RPMI7951 (cell line): Measurements from ENCODE around the gene MYOF. TPM values are rescaled to one million over a fixed set of nuclear protein-coding genes. Genes with fewer than 3 reads are reported as not detected.
"Not testable (repeated sequence)": the region's sequence is repeated elsewhere in the genome, so short reads cannot be mapped to it uniquely, and the experiment has no call there.

Source experiments
- DNase-seq: peaks from one replicate; pipeline ENCODE4 v3.0.0-alpha.2; 2012; ENCODE audit warnings: low read depth
- total RNA-seq: library from RNA; depleted of rRNA; stranded (reverse); fragments of >200 nt; shearing (Covaris generic); gene quantifications from 2 replicates; pipeline ENCODE4 v1.2.3, GENCODE V29; 2014

Gene MYOF
- total RNA-seq, 1 experiment from 2014 or later, result 57.1 TPM

DNA sequence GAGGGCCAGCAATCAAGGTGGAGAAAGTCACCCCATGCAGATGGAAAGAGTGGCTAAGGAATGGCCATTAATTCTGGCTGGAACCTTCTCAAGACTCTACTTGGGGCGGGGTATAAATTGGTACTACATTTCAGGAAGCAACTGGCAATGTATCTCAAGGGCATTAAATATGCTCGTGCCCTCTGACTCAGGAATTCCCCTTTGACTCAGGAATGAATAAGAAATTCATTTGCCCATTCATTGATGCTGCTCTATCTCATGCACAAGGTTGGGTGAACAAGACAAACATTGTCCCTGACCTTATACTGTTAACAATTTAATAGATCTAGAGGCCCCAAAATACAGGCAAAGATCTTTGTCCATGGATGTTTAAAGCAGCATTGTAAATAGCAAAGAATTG, 188.1 kb downstream of the MYOF start:
- DNase-seq, result peak; percentile 44

DNA sequence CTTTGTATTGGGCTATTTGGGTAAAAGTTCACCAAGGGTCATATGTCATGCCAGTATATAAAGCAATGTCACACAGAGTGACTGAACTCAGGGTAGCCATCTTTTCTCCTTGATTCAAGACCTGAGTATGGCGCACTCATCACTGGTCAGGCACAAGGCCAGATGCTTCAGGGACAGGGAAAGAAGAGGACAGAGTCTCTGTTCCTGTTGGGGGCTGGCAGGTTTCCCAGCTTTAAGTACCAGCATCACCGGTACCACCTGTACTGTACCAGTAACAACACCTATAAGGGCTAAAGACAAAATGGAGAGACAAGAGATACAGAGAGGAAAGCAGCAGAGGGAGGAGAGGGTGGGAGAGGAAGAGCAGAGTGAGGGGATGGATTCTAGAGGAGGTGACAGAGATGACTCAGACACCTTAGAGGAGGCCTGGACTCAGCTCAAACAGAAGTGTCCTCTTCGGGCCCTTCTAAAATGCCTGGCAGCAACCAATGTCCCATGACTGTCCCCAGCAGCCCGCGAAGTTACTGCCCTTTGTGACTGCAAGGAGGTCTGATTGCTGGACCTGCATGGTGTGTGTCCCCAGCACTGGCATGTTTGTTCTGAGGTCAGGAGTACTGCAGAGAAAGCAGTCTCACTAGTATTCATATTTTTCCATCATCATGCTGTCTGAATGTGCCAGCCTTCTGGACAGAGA, 191.3 kb downstream of the MYOF start:
- DNase-seq, result no peak

DNA sequence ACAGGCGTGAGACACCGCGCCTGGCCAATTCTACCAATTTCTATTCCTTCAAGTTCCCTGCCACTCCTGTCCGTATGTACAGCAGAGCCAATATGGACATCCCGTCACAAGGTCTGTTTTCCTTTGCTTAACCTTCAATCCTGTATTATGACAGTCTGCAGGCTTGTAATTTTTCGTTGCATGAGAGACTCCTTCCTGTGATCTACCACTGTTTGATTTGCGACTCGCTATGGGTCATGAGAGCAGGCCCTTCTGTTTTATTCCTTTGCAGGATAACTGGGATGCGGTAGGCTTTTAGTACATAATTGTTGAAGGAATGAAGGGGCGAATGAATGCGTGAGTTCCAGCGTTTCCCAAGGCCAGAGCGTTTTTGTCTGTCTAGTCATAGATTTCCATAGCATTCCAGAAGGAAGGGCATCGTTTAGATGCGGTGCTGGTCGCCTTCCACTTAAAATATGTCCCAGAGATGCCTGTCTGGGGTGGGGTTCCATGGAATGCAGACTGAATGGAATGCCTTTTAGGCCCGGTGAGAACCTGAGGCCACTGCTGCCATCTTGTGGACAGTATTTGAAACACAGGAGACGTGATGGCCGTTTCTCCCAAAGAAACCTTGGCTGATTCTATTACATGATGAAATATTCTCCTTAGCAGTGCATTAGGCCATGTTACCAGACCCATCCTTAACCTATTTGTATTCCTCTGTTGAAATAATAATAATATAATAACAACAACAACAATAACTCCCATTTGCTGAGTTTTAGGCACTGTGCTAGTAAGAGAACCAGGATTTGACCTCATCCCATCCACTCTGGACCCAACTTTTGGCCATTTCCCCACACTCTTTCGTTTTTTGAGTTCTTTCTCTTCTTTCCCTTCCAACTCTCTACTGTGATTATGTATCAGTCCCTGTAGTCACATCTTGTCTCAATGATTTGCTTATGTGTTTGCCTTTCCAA, 193.2 kb downstream of the MYOF start:
- DNase-seq, result peak; percentile 83

DNA sequence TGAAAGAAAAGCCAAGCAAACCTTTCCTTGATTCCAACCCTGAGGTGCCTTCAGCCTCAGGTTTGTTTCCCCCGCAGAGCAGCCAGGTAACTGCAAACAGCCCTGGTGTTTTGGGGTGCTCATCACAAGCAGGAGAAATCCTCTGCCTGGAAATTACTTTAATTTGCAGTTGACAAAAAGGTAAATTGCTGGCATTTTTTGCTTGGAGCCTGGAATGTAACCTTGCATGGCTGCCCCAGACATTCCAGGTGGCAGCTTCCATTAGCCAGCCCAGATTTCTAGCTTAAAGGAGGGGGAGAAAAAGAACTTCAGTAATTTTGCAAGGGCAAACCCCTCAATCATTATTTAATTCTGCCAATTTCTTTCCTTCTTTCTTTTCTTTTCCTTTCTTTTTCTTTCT, 194.4 kb downstream of the MYOF start:
- DNase-seq, result no peak

DNA sequence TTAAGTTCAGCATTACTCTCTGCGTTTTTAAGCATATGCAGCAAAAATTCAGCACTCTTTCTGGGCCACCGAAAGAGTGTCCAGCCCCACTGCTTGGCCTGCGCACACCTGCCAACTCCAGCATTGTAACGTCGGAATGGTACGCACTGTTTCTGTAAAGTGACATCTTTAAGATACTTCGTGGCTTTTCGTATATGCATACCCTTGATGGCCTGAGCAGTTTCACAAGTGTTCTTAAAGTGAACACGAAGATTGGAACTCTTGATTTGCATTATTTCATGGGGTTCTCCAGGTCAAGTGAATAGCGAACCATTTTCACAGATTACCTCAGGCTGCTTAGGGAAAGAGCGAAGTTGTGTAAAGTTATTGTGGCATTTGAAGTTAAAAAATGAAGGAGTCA, 197.9 kb downstream of the MYOF start:
- not testable (repeated sequence) for DNase-seq

DNA sequence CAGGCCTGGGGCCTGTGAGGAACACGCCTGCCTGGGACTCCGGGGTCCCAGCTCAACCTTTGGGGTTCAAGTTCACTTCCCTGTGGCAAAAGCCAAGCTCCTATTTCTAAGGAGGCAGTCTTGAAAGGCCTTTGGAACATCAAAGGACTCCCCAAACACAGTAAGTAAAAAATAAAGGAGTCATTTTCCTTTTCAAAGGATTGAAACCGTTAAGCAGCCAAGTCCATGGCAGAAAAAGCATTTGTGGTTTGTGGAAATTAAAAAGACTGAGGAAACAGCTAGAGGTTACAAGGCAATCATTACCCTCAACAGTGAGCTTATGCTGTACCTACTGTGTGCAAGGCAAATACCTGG, 200.8 kb downstream of the MYOF start:
- no peak for DNase-seq

DNA sequence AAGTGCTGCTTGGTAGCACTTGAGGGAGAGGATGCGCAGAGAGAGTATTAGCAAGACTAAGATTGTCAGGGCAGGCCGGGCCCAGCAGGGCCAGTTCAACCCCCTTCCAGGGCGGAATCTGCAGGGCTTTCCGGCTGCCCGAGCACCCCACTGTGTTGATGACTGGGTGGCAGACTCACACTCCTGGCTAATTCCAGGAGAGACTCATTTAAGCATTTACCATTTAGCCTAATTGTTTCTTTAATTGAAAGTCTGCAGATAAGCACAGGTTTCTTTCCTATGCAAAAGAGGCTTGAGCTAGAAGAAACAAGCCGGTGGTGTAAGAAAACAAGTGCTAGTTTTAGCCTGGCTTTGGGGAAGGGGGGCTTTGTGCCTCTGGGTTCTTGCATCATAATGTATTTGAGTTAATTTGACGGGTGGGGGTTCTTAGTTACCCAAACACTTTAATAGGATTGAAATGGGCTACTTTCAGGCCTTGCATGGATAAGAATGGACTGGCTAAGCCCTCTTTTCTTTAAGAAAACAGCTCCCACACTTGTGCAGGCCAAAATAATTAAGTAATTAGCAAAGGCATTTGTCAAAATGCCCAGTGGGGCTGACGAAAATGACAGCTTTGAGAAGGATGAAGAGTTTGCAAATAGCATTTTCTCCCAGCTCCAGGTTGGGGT, 201.3 kb downstream of the MYOF start:
- DNase-seq, result no peak

DNA sequence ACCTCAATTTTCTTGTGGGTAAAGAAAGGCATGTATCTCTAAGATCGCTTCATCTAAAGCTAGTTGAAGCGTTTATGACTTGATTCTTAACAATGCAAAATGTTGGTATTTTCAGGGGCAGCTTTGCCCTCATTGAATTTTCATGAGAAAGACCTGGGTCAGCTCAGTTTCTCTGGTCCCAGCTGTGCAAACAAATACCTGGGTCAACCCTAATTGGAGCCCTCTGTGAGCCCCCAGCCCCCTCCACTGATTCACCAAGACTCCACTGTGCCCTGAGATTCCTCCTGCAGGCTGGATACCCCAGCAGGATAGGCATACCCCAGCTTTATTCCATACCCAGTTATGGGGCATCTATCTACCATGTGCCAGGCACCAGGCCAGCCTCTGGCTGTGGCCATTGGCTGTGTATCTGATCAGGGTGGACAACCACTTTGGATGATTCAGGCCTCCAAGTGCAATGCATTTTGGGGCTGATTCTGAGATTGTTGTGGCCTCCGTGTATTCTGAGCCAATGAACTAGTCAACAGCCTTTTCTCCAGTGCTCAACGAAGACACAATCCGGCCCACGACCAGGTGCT, 201.9 kb downstream of the MYOF start:
- no peak for DNase-seq

DNA sequence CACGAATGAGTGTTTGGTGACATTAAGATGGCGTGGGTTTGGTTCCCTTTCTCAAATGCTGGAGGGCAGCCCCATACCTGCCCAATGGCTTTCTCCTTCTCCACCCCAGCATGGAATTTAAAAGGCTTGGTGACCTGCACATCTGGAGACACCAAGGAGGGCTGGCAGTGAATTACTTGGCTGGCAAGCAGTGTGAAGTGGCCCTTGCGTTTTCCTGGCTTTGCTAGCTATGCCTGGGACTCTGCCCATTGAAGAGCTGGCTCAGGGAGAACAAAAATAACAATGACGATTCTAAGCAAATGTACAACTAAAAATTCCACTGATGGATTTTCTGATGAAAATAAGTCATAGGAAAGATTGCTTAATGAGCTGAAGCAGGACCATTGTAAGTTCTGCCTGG, 204.8 kb downstream of the MYOF start:
- DNase-seq, result no peak

DNA sequence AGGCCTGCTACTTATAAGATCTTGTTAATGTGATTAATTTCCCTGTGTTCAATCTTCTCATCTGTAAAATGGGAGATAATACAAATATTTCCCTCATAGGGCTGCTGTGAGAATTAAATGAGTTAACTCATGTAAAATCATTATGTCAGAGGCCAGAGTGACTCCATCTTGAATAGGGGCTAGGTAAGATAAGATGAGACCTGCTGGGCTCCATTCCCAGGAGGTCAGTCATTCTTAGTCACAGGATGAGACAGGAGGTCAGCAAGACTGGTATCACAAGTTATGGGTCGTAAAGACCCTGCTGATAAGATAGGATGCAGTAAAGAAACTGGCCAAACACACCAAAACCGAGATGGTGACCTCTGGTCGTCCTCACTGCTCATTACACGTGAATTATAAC, 207.7 kb downstream of the MYOF start:
- no peak for DNase-seq

DNA sequence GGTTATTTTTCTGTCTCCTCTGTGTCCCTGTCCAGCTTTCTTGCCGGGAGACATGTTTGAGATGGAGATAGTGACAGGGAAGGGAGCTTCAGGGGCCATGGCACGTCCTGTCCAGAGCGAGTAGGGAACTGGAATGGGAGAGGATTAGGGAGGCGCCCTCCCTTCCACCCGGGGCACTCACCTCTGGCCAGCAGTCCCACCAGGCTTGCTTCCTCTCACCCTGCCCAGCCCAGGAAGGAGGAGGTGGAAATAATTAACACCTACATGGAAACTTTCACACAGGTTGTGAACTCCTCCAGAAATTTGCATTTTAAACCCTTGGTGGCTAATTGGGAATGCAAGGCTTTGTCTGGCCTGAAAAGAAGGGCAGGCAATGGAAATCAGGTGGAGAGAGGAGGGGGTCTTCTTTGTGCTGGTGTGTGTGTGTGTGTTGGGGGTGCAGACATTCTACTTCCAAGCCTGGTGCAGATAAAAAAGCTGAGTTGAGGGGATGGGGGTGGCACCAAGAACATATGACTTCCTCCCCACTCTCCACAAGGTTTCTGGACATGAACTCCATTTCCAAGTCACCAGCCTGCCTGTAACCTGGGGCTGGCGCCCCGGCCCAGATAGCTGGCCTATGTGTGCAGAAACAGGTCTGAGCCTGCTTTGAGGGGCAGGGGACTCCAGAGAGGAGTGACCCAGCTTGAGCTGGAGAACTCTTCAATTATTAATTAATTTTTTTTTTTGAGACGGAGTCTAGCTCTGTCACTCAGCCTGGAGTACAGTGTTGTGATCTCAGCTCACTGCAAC, 209.1 kb downstream of the MYOF start:
- no peak for DNase-seq

DNA sequence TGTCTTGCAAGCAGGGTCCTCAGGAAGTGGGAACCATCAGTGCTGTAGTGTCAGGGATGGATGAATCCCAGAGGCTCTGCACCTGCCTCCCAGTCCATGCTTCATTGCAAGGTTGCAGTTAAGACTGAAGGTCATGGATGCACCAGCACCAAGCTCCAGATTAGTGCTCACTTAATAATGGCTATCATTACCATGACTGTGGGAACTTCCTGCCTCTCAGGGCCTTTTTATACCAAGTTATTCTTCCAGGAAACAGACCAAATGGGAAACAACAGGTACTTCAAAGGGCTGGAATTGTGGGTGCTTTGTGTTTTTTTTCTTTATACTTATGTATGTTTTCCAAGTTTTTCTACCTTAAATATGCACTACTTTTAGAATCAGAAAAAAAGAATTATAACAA, 210.8 kb downstream of the MYOF start:
- DNase-seq, result no peak

DNA sequence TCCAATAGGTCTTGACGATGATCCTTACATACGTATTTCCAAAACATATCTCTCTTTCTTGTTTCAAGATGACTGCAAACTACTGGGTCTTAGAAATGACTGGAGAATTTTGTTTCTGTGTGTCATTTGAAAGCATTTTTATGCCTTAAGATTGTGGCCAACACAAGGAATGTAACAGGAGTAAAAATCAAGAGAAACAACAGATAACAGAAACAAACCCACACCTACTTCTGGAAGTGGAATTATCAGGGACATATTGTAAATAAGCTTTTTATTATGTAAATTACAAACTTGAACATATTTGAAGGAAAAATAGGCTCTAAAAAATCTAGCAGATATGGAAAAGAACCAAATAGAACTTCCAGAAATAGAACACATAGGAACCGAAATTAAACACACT, 212.9 kb downstream of the MYOF start:
- DNase-seq, result no peak

DNA sequence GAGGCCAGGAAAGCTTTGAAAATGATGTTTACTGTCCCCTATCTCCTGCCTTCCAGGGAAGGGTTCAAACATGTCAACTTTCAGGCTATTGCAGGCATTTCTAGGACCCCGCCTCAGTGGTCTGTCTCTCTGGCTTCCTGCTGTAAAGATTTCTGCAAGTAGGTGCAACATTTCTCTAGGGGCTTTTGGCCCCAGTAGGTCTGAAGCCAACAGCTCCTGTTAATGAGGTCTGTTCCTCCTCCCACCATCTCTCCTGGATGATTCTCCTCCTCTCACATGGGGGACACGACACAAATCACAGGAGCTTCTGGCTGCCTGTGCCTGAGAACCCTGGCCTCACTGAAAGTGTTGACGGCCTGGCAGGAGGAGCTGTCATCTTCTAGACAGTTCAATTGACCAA, 214.1 kb downstream of the MYOF start:
- no peak for DNase-seq

DNA sequence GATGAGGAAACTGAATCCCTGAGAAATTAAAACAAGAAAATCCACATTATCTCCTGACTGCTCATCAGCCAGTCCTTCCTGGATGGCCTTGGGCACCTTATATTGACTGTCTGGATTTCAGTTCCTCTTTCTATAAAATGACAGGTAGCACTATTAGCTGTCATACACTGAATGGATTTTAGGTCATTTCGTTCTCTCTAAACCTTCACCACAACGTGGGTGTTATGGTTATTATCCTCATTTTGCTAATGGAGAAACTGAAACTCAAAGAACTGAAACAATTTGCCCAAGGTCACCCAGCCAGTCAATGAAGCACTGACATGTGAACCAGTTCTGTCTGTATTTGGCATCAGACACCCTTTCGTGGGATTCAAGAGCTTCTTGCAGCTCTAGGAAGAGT, 214.6 kb downstream of the MYOF start:
- DNase-seq, result no peak

DNA sequence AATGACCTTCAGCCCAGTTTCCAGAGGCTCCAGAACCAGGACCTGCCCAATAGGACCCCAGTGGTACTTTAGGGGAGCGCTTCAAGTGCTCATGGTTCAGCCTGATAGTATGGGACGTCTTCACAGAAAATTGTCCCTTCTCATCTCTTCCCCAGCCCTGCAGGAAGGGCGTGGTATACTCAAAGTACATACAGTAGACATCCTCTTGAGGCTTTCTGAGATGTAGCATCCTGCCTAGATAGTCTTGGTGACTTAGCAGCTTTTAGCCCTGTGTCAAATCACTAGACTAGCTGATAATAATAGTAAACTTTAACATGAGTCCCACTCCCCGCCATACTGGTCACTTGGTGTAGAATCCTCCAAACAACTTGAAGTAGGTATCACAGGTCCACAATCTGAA, 215.3 kb downstream of the MYOF start:
- DNase-seq, result no peak

DNA sequence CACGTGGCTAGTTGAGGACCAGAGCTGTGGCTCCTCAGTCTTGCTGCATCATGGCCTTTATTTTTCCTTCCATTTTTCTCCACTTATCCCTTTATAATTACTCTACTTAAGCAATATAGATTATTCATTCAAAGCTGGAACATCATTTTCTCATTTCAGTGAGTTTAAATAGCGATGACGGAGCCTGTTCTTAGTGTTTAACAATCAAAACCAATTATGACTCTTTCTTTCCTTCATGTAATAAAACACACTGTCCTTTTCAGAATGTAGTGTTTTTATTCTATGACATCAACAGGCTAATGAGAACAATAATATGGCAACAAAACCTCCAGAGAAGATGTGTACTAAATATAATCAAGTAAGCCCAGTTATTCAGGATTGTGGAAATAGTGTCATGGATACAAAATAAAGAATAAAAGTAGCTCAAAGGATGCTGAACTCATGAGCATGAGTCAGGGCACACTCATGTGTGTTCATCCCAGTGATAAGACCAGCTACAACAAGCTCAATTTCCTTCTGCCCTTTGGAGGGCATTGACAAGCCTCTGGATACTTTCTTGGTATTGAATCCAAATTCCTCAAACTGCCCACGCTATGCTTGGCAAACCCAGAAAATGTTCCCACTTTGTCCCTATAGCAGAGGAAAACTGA, 220.0 kb downstream of the MYOF start:
- no peak for DNase-seq

DNA sequence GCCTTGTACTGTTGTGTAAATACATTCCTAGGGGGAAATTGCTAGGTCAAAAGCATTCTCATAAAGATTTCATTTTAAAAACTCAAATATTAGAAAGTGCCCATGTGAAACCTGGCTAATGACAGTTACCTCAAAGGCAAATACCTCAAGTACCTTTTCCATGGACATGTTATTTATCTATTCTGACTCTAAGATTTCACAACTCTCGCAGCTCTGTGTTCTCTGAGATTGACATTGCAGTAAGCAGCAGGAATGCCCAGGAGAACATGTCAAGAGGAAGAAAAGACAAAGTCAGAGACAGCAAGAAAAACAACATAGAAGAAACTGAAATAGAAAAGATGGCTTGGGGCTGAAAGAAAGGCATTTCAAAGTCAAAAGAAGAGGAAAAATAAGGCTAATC, 221.0 kb downstream of the MYOF start:
- DNase-seq, result no peak

DNA sequence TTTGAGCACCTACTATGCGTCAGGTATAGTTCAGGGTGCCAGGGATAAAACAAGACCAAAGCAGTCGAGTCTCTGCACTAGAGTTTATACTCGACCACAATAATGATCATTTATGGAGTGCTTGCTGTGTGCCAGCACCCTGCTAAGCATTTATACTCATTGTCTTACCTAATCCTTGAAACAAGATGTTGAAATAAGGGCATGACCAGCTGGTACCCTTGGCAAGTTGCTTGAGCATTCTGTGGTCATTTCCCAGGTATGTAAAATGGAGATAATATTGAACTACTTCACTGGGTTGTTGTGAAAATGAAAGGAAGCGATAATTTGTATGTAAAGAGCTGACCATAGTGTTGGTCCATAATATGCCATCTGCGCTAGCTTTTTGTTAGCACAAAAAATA, 223.0 kb downstream of the MYOF start:
- no peak for DNase-seq
